ENCODE measurements around the gene FBXW12. TPM values are rescaled to one million over a fixed set of nuclear protein-coding genes. Genes with fewer than 3 reads are reported as not detected.

FBXW12 gene
- total RNA-seq, 1 donor: under 0.01 TPM

GRCh38 chr3:48407542-48408099 is 35.6 kb downstream of the FBXW12 start:
- no peak for DNase-seq (ENCODE audit: low read depth in 2 of 3, low spot score in 2 of 3)

GRCh38 chr3:48408823-48409281 is 36.8 kb downstream of the FBXW12 start:
- DNase-seq (ENCODE audit: low read depth in 2 of 3, low spot score in 2 of 3): no peak

- no peak for DNase-seq (ENCODE audit: low read depth in 2 of 3, low spot score in 2 of 3)
These were observed 37.5 kb downstream of the FBXW12 start for GRCh38 chr3:48409291-48410201.

- no peak for DNase-seq (ENCODE audit: low read depth in 2 of 3, low spot score in 2 of 3)
These were observed 38.4 kb downstream of the FBXW12 start for GRCh38 chr3:48410205-48411040.

GRCh38 chr3:48411041-48411588 is 39.1 kb downstream of the FBXW12 start:
- no peak for DNase-seq (ENCODE audit: low read depth in 2 of 3, low spot score in 2 of 3)

GRCh38 chr3:48411606-48412374 is 39.8 kb downstream of the FBXW12 start:
- no peak for DNase-seq (ENCODE audit: low read depth in 2 of 3, low spot score in 2 of 3)

GRCh38 chr3:48412375-48413001 is 40.5 kb downstream of the FBXW12 start:
- DNase-seq (ENCODE audit: low read depth in 2 of 3, low spot score in 2 of 3): no peak

GRCh38 chr3:48413086-48413485 is 41.1 kb downstream of the FBXW12 start:
- no peak for DNase-seq (ENCODE audit: low read depth in 2 of 3, low spot score in 2 of 3)

GRCh38 chr3:48413611-48414010 is 41.6 kb downstream of the FBXW12 start:
- DNase-seq (ENCODE audit: low read depth in 2 of 3, low spot score in 2 of 3): no peak

- DNase-seq (ENCODE audit: low read depth in 2 of 3, low spot score in 2 of 3): no peak
These were observed 42.6 kb downstream of the FBXW12 start for GRCh38 chr3:48414376-48415250.

- no peak for DNase-seq (ENCODE audit: low read depth in 2 of 3, low spot score in 2 of 3)
These were observed 43.4 kb downstream of the FBXW12 start for GRCh38 chr3:48415251-48415953.

- DNase-seq (ENCODE audit: low read depth in 2 of 3, low spot score in 2 of 3): no peak
These were observed 44.1 kb downstream of the FBXW12 start for GRCh38 chr3:48416091-48416505.

GRCh38 chr3:48416546-48416945 is 44.5 kb downstream of the FBXW12 start:
- DNase-seq (ENCODE audit: low read depth in 2 of 3, low spot score in 2 of 3): no peak

- no peak for DNase-seq (ENCODE audit: low read depth in 2 of 3, low spot score in 2 of 3)
These were observed 45.6 kb downstream of the FBXW12 start for GRCh38 chr3:48417529-48418108.

GRCh38 chr3:48418140-48418539 is 46.1 kb downstream of the FBXW12 start:
- DNase-seq (ENCODE audit: low read depth in 2 of 3, low spot score in 2 of 3): no peak

- no peak for DNase-seq (ENCODE audit: low read depth in 2 of 3, low spot score in 2 of 3)
These were observed 46.6 kb downstream of the FBXW12 start for GRCh38 chr3:48418651-48419050.

- no peak for DNase-seq (ENCODE audit: low read depth in 2 of 3, low spot score in 2 of 3)
These were observed 47.1 kb downstream of the FBXW12 start for GRCh38 chr3:48419149-48419548.

GRCh38 chr3:48419597-48419996 is 47.6 kb downstream of the FBXW12 start:
- no peak for DNase-seq (ENCODE audit: low read depth in 2 of 3, low spot score in 2 of 3)

Measured in hematopoietic multipotent progenitor cell (in vitro differentiated cells).